ENCODE measurements around the gene SLX4IP.

Gene SLX4IP

GRCh38 chr20:10466325-10466724 is 31.2 kb downstream of the SLX4IP start:
- no peak for DNase-seq (ENCODE audit: low read depth, low spot score)

DNA sequence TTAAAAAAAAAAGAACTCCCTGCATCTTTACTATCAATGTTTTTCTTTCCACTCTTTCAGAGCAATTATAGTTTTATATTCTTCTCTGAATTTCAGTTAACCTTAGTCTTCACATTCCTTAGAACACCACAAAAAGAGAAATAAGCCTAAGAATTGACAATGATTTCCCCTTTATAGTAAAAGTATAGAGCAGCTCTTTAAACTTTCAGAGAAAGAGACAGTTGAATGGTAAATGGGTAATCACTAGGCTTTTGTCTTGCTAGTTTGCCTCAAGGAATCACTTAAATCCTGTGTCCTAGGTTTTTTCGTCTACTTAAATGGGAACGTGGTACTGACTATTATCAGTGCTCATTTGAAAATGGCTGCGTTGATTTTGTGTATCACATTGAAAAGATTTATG is 31.8 kb downstream of the SLX4IP start:
- no peak for DNase-seq (ENCODE audit: low read depth, low spot score)

- DNase-seq (ENCODE audit: low read depth, low spot score): no peak
Measured at GRCh38 chr20:10467681-10468339, 32.7 kb downstream of the SLX4IP start.

- no peak for DNase-seq (ENCODE audit: low read depth, low spot score)
Measured at GRCh38 chr20:10468340-10468845, 33.3 kb downstream of the SLX4IP start.

DNA sequence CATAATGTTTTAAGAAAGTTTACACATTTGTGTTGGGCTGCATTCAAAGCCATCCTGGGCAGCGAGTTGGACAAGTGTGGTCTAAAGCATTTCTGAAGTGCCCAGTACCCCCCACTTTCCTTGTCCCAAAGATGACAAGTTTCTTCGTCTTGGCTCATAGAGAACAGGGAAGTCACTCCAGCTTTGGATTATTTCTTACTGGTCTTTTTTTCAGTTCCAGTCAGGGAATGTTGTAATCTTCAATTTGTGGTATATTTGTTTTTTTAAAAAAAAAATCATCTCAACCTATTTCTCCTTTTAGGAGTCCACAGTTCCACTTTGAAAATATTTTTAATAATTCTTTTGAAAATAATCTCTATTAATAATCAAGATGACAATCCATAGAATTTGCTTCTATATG is 34.0 kb downstream of the SLX4IP start:
- DNase-seq (ENCODE audit: low read depth, low spot score): no peak

DNA sequence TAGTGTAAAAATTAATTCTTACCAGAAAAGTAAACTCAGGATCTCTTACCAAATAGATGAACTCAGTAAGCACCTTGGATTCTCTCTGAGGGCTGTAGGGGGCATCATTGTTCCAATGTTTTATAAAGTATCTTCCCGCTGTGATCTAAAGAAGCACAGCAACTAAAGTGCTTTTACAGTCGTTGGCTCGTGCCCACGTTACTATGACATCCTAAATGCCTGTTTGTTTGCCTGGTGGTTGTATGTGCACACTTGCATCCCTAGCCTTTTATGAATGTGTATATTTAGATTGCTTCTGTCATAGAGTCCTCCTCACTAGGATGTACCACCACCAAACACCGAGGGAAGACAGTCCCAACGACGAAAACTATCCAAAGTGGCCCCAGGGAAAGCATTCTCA is 34.5 kb downstream of the SLX4IP start:
- DNase-seq (ENCODE audit: low read depth, low spot score): peak; percentile 67

- DNase-seq (ENCODE audit: low read depth, low spot score): no peak
Measured at GRCh38 chr20:10470276-10470675, 35.2 kb downstream of the SLX4IP start.

DNA sequence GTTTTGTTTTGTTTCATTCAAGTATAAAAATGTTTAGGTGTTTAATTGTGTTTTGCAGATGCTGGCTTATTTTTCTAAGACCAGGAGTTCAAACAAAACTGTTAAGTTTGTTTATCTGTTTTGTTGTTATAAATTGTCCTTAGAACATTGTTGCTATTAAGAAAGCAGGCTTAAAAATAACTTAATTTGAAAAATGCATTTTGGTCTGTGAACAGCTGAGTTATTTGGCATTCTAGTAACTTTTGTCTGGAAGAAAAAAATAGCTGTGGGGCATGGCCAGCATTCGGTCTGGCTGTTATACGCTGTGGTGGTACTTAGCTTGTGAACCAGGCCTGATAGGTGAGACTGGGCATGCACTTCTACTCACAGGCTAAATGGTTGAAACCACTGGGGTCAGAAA is 37.8 kb downstream of the SLX4IP start:
- no peak for DNase-seq (ENCODE audit: low read depth, low spot score)

GRCh38 chr20:10474606-10475184 is 39.6 kb downstream of the SLX4IP start:
- DNase-seq (ENCODE audit: low read depth, low spot score): no peak

DNA sequence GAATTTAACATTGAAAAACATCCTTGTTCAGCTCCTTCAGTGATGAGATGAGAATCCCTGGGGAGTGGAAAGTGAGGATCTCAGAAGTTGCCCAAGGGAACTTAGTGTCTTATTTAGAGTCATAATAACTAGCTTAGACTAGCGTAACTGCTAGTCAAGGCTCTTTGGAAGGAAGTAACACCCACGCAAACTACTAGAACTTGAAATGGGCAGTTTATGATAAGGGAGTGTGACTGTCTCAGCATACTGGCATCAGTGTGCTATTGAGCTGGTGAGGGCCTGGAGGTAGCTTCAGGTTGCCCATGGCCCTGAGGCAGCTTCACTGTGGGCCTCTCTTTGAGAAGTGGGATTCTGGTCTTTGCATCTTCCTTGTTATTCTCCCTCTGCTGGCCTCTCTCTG is 40.1 kb downstream of the SLX4IP start:
- no peak for DNase-seq (ENCODE audit: low read depth, low spot score)

GRCh38 chr20:10476319-10476724 is 41.2 kb downstream of the SLX4IP start:
- no peak for DNase-seq (ENCODE audit: low read depth, low spot score)

GRCh38 chr20:10478205-10478604 is 43.1 kb downstream of the SLX4IP start:
- DNase-seq (ENCODE audit: low read depth, low spot score): no peak

DNA sequence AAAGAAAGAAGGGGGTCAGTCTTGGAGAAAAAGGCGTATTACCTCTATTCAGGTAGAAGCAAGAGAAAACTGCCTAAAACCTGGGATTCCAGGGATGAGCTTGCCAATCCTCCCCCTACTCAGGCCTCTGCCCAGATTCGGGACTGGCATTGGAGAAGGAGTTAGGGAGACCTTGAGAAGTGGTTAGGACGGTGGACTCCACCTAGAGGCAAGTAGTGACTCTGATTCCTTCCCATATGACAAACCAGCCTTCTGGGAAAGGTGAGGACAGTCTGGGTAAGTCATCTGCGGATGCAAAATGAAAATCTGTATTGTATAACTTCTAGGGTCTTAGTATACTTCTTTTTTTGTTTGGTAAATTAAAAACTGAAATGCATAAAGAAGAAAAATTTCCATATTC is 43.8 kb downstream of the SLX4IP start:
- DNase-seq (ENCODE audit: low read depth, low spot score): no peak

DNA sequence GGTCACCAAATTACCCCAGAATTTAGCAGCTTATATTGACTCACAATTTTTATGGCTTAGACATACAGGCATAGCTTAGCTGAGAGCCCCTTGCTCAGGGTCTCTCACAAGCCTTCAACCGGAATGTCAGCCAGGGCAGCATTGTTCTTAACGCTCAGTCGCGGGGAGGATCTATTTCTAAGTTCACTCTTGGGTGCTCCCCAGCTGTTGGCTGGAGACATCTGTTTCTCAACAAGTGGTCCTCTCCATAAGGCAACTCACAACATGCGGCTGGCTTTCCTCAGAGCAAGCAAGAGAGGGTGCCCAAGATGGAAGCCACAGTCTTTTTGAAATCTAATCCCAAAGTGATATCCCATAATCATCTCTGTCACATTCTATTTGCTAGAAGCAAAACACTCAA is 46.6 kb downstream of the SLX4IP start:
- no peak for DNase-seq (ENCODE audit: low read depth, low spot score)

DNA sequence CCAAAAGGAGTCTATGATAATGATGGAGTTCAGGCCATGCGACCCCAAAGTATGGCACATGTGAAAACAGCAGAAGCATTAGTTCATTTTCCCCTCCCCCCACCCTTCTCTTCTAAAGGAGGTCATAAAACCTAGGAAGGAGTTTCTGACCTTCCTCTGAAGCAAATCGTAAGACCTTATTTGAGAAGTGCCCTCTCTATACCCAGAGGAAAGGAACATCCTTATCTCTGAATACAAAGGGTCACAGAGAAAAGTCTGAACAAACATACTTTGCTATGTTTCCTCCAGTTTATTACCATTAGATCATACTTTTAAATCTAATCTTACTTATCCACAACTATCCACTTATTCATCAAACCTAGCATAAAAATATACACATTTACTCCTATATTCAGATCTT is 48.6 kb downstream of the SLX4IP start:
- DNase-seq (ENCODE audit: low read depth, low spot score): no peak

DNA sequence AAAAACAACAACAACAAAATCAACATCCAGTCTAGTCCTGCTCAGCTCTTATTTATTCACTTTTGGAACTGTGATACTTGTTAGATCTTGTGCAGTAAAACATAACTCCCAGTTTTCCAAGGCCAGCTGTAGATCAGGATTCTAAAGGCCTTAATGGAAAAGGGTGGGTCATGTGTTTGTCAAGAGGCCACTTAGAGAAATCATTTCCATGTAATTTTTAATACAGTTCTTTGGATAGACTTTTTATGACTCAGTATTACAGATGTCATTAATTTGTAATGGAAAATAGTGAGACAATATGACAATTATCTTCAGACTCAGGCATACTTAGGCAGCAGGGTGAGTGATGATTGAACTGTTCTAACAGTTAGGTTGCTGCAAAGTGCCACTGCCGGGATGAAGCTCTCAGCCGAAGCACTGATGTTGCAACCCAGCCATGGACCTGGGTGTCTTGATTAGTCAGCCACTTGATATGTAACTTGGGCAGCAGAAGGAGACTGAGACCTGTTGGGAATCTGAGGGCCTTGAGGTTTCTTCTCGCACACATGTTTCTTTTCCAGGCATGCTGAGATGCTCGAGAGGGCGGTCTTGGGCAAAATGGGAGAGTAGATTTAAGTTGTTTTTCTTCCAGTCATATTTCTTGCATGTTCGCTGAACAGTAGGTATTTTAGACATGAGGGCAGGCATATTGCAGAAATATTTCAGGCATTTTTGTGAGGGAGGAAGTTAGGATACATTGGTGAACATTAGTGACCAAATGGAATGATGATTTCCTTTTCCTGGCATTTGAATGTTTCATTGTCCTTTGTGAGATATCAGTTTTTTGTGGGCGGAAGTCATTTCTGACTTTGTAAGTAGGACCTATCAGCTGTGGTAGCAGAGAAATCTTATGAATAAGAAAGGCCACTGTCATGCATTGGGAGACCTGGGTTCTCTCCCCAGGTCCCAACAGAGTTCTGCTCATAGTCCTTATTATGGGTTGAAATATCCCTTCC is 52.3 kb downstream of the SLX4IP start:
- no peak for DNase-seq (ENCODE audit: low read depth, low spot score)

DNA sequence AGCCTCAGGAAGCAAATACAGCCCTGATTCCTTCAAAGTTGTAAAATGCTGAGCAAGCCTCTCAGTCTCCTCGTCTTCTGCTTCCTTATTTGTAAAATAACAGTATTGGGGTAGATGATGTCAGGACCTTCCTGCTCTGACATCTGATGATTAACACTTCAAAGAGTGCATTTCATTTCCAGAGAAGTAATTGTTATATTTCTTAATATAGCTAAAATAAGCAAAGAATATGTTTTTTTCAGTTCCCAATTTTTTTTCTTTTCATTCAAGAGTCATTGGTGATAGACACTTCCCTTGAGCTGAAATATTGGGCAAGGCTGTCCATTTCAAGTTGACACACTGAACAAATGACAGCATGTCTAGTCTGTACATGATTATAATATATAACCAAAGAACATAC is 53.4 kb downstream of the SLX4IP start:
- no peak for DNase-seq (ENCODE audit: low read depth, low spot score)

DNA sequence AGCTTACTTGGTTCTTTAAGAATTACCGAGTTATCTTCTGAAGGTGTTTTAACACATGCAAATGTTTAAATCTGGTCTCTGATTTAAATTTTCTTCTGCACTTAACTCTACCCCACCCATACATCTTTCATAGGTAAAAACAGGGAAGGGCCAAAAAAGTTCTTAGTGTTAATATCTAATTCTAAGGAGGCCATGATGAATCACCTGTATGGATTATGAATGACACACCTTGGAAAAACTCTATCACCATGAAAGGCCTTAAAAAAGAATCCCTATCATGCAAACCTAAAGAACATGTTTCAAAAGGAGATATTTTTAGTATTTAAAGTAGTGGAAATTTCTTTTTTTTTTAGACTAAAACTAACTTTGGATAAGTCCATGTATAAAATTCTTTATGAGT is 54.7 kb downstream of the SLX4IP start:
- DNase-seq (ENCODE audit: low read depth, low spot score): no peak

DNA sequence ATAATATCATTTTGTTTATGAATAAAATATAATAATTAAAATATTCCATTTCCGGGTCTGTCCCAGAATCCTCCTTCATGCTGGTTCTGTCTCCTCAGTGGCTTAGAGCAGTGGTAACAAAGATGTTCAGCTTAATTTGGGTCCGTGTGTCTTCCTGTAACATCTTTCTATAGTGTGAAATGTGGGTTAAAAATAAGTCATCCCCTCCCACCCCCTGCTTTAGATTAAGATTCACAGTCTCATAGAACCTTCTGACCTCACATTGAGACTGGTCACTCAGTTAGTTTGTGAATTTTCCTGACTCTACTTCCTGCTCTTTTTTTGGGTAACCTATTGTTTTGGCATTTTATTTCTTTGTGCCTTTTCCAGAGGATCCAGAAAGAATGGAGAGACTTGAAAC is 55.2 kb downstream of the SLX4IP start:
- DNase-seq (ENCODE audit: low read depth, low spot score): no peak

DNA sequence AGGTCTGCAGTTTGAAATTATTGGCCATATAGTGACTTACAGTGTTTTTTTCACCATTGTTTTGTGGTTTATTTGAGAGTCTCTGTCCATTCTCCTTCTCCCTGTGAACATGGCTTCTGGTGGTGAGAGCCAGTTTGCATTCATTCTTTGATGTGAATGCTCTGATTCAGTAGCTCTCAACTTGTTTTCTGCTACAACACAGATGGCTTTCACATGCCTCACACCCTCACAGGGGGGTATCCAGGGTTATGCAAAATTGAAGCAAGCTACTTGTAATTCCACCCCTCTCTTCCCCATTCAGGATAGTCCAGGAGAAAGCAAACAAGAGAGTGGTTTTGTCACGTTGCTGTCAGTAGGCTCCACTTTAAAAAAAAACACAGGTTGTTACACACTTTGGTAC is 55.6 kb downstream of the SLX4IP start:
- DNase-seq (ENCODE audit: low read depth, low spot score): no peak

- no peak for DNase-seq (ENCODE audit: low read depth, low spot score)
Measured at GRCh38 chr20:10492065-10492464, 57.0 kb downstream of the SLX4IP start.

DNA sequence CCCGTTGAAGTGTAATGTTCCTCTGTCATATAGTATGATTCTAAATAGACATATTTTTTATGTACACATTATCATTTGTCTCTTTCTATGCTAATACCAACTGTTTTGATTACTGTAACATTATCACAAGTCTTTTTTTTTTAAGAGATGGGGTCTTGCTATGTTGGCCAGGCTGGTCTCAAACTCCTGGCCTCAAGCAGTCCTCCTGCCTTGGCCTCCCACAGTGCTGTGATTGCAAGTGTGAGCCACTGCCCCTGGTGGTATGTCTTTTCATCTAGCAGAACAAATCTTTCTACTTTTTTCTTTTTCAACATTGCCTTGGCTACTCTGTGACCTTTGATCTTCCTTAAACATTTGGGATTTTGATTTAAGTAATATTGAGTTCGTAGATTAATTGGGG is 57.7 kb downstream of the SLX4IP start:
- DNase-seq (ENCODE audit: low read depth, low spot score): no peak
